ENCODE data around the gene RRBP1. TPM values are rescaled to one million over a fixed set of nuclear protein-coding genes. Genes with fewer than 3 reads are reported as not detected.

RRBP1 gene
- total RNA-seq, 1 donor from 2014 or later, result 35.6 TPM

- intact Hi-C loops (cut with micrococcal nuclease), result no loop called here
- peak; percentile 58 for ATAC-seq
- peak; percentile 71 for DNase-seq
Observed at GRCh38 chr20:17570347-17571152, 111.5 kb downstream of the RRBP1 start.

- DNase-seq (peak; percentile 97), ATAC-seq (peak; percentile 91)
- intact Hi-C loops (cut with micrococcal nuclease), result no loop called here
Observed at GRCh38 chr20:17569616-17570346, 112.3 kb downstream of the RRBP1 start, which contains the start of gene DSTN. TSS of gene DSTN (plus strand) at chr20:17570075. CDS start at chr20:17570209, 134 bp downstream.

DNA sequence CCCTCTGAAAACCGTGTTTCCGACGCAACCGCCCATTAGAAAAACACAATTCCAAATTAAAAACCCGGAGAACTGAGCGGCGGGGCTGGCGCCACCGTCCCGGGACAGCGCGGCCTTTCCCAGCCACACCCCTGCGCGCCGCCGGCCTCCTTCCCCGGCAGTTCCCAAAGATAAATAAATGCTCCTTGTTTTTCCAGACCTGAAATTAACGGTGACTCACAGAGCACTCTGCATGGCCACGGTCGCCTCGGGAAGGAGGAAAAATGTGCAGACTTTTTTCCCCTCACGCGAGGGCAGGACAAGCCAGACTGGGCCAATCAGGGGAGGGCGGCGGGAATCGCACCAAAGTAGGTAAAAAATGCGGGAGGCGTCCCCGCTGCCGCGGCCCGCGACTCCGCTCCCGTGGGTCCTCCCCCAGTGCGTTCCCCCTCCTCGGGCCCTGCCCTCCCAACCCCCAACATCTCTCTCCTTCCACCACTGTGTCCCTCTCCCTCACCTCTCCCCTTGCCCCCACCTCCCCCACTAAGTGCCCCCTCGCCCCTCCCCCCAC lies 113.0 kb downstream of the RRBP1 start:
- peak; percentile 89 for DNase-seq
- intact Hi-C loops (cut with micrococcal nuclease), result no loop called here
- ATAC-seq, result peak; percentile 80

- DNase-seq (no peak), ATAC-seq (no peak)
- intact Hi-C loops (cut with micrococcal nuclease), result no loop called here
Observed at GRCh38 chr20:17568045-17568788, 113.8 kb downstream of the RRBP1 start.

DNA sequence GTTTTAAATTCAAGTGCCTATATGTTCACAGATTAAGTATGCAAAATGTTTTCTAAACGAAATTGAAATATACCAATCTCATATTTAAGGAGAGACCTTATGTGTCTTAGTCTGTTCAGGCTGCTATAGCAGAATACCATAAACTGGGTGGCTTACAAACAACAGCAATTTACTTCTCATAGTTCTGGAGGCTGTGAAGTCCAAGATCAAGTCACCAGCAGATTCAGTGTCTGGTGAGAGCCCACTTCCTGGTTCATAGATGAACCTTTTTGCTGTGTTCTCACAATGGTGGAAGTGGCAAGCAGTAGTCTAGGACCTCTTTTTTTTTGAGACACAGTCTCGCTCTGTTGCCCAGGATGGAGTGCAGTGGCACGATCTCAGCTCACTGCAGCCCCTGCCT lies 115.7 kb downstream of the RRBP1 start:
- DNase-seq, result no peak
- intact Hi-C loops (cut with micrococcal nuclease), result no loop called here
- ATAC-seq, result no peak

GRCh38 chr20:17565169-17565845 lies 116.7 kb downstream of the RRBP1 start:
- intact Hi-C loops (cut with micrococcal nuclease), result no loop called here
- ATAC-seq (no peak), DNase-seq (no peak)

Other genes starting within 250 kb of the RRBP1 start
- gene BFSP1, start 150.9 kb downstream of the RRBP1 start, total RNA-seq, result 0.55 TPM
- gene DSTN, start 112.2 kb downstream of the RRBP1 start, total RNA-seq, result 836 TPM
- gene BANF2, start 17.7 kb upstream of the RRBP1 start, total RNA-seq, result not detected